ENCODE measurements around the gene VMO1. TPM values are rescaled to one million over a fixed set of nuclear protein-coding genes. Genes with fewer than 3 reads are reported as not detected.
"Not testable (repeated sequence)": the region's sequence is repeated elsewhere in the genome, so short reads cannot be mapped to it uniquely, and the experiment has no call there.

Gene VMO1
- total RNA-seq, 1 experiment from 2014 or later: 0.54 TPM

- POLR2A ChIA-PET: interaction anchor here (0.6 kb wide), 1 partner anchor 77 kb away, joined by 4 read pairs; no protein-coding TSS in a partner anchor
- Mint-ChIP-seq H3K9me3 (ENCODE audit: unreplicated experiment) (no peaks in the 10 kb centered on the region), H3K4me3 (ENCODE audit: unreplicated experiment) (peak within 1 kb of the TSS; percentile 99), H3K27me3 (ENCODE audit: insufficient read depth, unreplicated experiment) (no peaks in the 10 kb centered on the region), H3K36me3 (ENCODE audit: insufficient read depth, unreplicated experiment) (peaks cover 17% of the 10 kb centered on the region), H3K27ac (ENCODE audit: unreplicated experiment) (peak within 1 kb of the TSS; percentile 95), H3K4me1 (ENCODE audit: low read depth, unreplicated experiment) (peaks cover 6% of the 10 kb centered on the region)
- peak within 1 kb of the TSS; percentile 78 for H3K4me3 ChIP-seq (ENCODE audit: low read depth, low read length)
- CTCF ChIA-PET: no interaction called here
- no peaks in the 10 kb centered on the region for H3K36me3 ChIP-seq (ENCODE audit: control insufficient read depth, insufficient read depth, low read length)
- intact Hi-C loops (cut with micrococcal nuclease; ENCODE audit: unreplicated experiment): no loop called here
- H3K4me1 ChIP-seq: peaks cover 13% of the 10 kb centered on the region
- H3K27me3 ChIP-seq (replicated peaks; ENCODE audit: control insufficient read depth, insufficient read depth, low read length): no peaks in the 10 kb centered on the region
- TF ChIP-seq CTCF (IDR thresholded peaks at IDR 0.05; ENCODE audit: insufficient read depth in 1 of 2, low read depth in 1 of 2, low read length in 1 of 2, severe bottlenecking in 1 of 2, unreplicated experiment in 1 of 2): no peak
- peak; percentile 81 to 85 for DNase-seq
- BruUV-seq (replicated peaks): no TSS peak
- no peaks in the 10 kb centered on the region for H3K9me3 ChIP-seq
Observed at GRCh38 chr17:4833178-4833940, 47.2 kb upstream of the VMO1 start, which contains the start of gene MINK1. MINK1 (plus strand) TSS chr17:4833340; CDS start chr17:4833584, 244 bp downstream.

- peaks cover 17% of the 10 kb centered on the region for H3K36me3 Mint-ChIP-seq (ENCODE audit: insufficient read depth, unreplicated experiment)
Observed at GRCh38 chr17:4832829-4833177, 46.6 kb upstream of the VMO1 start.

GRCh38 chr17:4827399-4827798 lies 41.2 kb upstream of the VMO1 start:
- intact Hi-C loops (cut with micrococcal nuclease; ENCODE audit: unreplicated experiment): no loop called here
- Histone ChIP-seq H3K27me3 (replicated peaks; ENCODE audit: control insufficient read depth, insufficient read depth, low read length) (no peaks in the 10 kb centered on the region), H3K4me3 (ENCODE audit: low read depth, low read length) (no peak overlapping the region), H3K36me3 (ENCODE audit: control insufficient read depth, insufficient read depth, low read length) (no peaks in the 10 kb centered on the region), H3K9me3 (no peaks in the 10 kb centered on the region), H3K4me1 (no peaks in the 10 kb centered on the region)
- Mint-ChIP-seq H3K9me3 (ENCODE audit: unreplicated experiment) (no peaks in the 10 kb centered on the region), H3K4me1 (ENCODE audit: low read depth, unreplicated experiment) (no peaks in the 10 kb centered on the region), H3K27me3 (ENCODE audit: insufficient read depth, unreplicated experiment) (no peaks in the 10 kb centered on the region), H3K36me3 (ENCODE audit: insufficient read depth, unreplicated experiment) (peaks cover 1% of the 10 kb centered on the region), H3K4me3 (ENCODE audit: unreplicated experiment) (no peak overlapping the region), H3K27ac (ENCODE audit: unreplicated experiment) (no peak overlapping the region)
- ChIA-PET POLR2A (no interaction called here), CTCF (no interaction called here)
- BruUV-seq (replicated peaks): no TSS peak
- TF ChIP-seq CTCF (IDR thresholded peaks at IDR 0.05; ENCODE audit: insufficient read depth in 1 of 2, low read depth in 1 of 2, low read length in 1 of 2, severe bottlenecking in 1 of 2, unreplicated experiment in 1 of 2): no peak
- DNase-seq: no peak

More at GRCh38 chr17:4832829-4833177, 46.6 kb upstream of the VMO1 start:
- Histone ChIP-seq H3K4me1 (peaks cover 13% of the 10 kb centered on the region), H3K4me3 (ENCODE audit: low read depth, low read length) (peak overlapping the region; percentile 78)
- POLR2A ChIA-PET; H3K9me3 ChIP-seq; DNase-seq; intact Hi-C loops (cut with micrococcal nuclease; ENCODE audit: unreplicated experiment); H3K9me3 Mint-ChIP-seq (ENCODE audit: unreplicated experiment); H3K27me3 ChIP-seq (replicated peaks; ENCODE audit: control insufficient read depth, insufficient read depth, low read length); H3K4me1 Mint-ChIP-seq (ENCODE audit: low read depth, unreplicated experiment); H3K27me3 Mint-ChIP-seq (ENCODE audit: insufficient read depth, unreplicated experiment); BruUV-seq (replicated peaks); CTCF ChIA-PET; H3K36me3 ChIP-seq (ENCODE audit: control insufficient read depth, insufficient read depth, low read length): not testable (repeated sequence)
- Mint-ChIP-seq H3K27ac (ENCODE audit: unreplicated experiment) (peak overlapping the region; percentile 95), H3K4me3 (ENCODE audit: unreplicated experiment) (peak overlapping the region; percentile 99)
